ENCODE data around the gene ARPP21.

DNA sequence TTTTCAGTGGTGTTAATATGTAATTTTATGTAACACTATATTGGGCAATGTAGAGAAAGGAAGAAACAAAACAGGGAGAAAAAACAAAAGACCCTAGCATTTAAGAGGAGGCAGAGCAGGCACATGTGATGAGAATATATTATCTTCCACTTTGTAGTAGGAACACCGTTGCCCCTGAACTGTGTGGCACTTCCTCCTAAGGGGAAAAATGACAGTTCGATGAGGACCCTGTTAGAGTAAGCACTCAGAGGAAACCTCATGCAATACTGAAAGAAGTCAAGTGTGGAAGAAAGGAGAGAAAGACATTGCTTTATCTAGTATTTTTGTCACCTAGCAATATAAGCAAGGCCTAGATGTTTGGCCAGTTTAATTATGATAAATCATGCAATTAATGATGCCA is 32.2 kb downstream of the ARPP21 start:
- TF ChIP-seq POLR2AphosphoS5 (IDR thresholded peaks at IDR 0.05): no peak
- no peak for TF ChIP-seq TAF1 (IDR thresholded peaks at IDR 0.05; ENCODE audit: low read depth)
- TF ChIP-seq, protein P1, sequence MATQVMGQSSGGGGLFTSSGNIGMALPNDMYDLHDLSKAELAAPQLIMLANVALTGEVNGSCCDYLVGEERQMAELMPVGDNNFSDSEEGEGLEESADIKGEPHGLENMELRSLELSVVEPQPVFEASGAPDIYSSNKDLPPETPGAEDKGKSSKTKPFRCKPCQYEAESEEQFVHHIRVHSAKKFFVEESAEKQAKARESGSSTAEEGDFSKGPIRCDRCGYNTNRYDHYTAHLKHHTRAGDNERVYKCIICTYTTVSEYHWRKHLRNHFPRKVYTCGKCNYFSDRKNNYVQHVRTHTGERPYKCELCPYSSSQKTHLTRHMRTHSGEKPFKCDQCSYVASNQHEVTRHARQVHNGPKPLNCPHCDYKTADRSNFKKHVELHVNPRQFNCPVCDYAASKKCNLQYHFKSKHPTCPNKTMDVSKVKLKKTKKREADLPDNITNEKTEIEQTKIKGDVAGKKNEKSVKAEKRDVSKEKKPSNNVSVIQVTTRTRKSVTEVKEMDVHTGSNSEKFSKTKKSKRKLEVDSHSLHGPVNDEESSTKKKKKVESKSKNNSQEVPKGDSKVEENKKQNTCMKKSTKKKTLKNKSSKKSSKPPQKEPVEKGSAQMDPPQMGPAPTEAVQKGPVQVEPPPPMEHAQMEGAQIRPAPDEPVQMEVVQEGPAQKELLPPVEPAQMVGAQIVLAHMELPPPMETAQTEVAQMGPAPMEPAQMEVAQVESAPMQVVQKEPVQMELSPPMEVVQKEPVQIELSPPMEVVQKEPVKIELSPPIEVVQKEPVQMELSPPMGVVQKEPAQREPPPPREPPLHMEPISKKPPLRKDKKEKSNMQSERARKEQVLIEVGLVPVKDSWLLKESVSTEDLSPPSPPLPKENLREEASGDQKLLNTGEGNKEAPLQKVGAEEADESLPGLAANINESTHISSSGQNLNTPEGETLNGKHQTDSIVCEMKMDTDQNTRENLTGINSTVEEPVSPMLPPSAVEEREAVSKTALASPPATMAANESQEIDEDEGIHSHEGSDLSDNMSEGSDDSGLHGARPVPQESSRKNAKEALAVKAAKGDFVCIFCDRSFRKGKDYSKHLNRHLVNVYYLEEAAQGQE (IDR thresholded peaks at IDR 0.05; ENCODE audit: borderline replicate concordance): no peak
- TF ChIP-seq, protein P2, sequence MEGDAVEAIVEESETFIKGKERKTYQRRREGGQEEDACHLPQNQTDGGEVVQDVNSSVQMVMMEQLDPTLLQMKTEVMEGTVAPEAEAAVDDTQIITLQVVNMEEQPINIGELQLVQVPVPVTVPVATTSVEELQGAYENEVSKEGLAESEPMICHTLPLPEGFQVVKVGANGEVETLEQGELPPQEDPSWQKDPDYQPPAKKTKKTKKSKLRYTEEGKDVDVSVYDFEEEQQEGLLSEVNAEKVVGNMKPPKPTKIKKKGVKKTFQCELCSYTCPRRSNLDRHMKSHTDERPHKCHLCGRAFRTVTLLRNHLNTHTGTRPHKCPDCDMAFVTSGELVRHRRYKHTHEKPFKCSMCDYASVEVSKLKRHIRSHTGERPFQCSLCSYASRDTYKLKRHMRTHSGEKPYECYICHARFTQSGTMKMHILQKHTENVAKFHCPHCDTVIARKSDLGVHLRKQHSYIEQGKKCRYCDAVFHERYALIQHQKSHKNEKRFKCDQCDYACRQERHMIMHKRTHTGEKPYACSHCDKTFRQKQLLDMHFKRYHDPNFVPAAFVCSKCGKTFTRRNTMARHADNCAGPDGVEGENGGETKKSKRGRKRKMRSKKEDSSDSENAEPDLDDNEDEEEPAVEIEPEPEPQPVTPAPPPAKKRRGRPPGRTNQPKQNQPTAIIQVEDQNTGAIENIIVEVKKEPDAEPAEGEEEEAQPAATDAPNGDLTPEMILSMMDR (IDR thresholded peaks at IDR 0.05; ENCODE audit: poor library complexity, severe bottlenecking): no peak
- no peak for TF ChIP-seq EP300 (conservative IDR thresholded peaks at IDR 0.05; ENCODE audit: poor library complexity, severe bottlenecking)

Data from neural cell (in vitro differentiated cells).